Fibroblast of lung (primary cell): Measurements from ENCODE around the gene HSF5.

ENCODE experiments used
- CTCF ChIP-seq, 2 donors: IDR thresholded peaks in 1 of 2; conservative IDR thresholded peaks in 1 of 2; 1 replicate in 1 of 2; 2 replicates in 1 of 2; pipeline ENCODE4 v1.5.1; 2011 to 2012; ENCODE audit warnings: low read length in 2 of 2, control low read depth in 1 of 2, inconsistent platforms in 1 of 2, low read depth in 1 of 2, mild to moderate bottlenecking in 1 of 2
- EZH2 ChIP-seq: IDR thresholded peaks from 2 replicates; pipeline ENCODE4 v1.5.1; 2012; ENCODE audit warnings: low read length, control low read depth, mild to moderate bottlenecking; ENCODE audit errors: missing control alignments

- TF ChIP-seq CTCF (conservative IDR thresholded peaks at IDR 0.05 in 1 of 2, IDR thresholded peaks at IDR 0.05 in 1 of 2; ENCODE audit: low read depth in 1 of 2, low read length in 2 of 2) (no peak), EZH2 (no peak)
These were observed 8.1 kb downstream of the HSF5 start for GRCh38 chr17:58480090-58480489.
